WERI-Rb-1 (cell line): ENCODE measurements around the gene JCAD.

ENCODE experiments used
- DNase-seq: peaks from one replicate; pipeline ENCODE4 v3.0.0-alpha.2; 2020
- H3K27ac ChIP-seq: fragments of 250-450 bp; sonication (Bioruptor Pico); 2 replicates; pipeline ENCODE4 v1.5.1; 2020; ENCODE audit warnings: mild to moderate bottlenecking, moderate library complexity
- H3K27me3 ChIP-seq: fragments of 250-450 bp; sonication (Bioruptor Pico); 2 replicates; pipeline ENCODE4 v1.5.1; 2021; ENCODE audit warnings: mild to moderate bottlenecking, low read depth, moderate library complexity; ENCODE audit not compliant: insufficient read depth, severe bottlenecking
- H3K36me3 ChIP-seq: fragments of 250-450 bp; sonication (Bioruptor Pico); 2 replicates; pipeline ENCODE4 v1.5.1; 2020; ENCODE audit warnings: mild to moderate bottlenecking, moderate library complexity
- H3K4me3 ChIP-seq: 2 replicates; pipeline ENCODE4 v1.5.1; 2011; ENCODE audit warnings: low read depth, mild to moderate bottlenecking, control low read depth, low read length
- H3K9me3 ChIP-seq: fragments of 250-450 bp; sonication (Bioruptor Pico); 2 replicates; pipeline ENCODE4 v1.5.1; 2021; ENCODE audit warnings: mild to moderate bottlenecking, moderate library complexity; ENCODE audit not compliant: severe bottlenecking
- TF ChIP-seq, protein P1 (sequence below): IDR thresholded peaks from 2 replicates; pipeline ENCODE4 v1.5.1; 2011; ENCODE audit warnings: low read depth, mild to moderate bottlenecking, control low read depth, inconsistent platforms, low read length

The JCAD gene

DNA sequence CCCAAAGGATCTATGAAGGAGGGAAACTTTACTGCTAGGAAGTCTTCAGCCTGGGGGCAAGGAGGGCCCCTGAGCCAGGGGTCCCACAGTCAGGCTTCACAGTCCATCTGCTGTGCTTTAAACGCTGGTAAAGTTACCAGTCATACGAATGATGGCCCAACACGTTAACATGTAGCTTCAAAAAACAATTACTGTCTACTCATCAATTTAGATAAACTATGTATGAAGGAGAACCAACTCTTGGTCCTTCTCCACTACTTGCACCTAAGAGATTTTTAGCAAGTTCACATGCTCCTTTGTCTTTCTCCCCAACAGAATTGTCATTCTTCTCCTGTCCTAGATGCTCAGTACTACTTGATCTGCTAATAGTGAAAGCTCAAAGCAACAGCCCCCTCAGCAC, 16.6 kb downstream of the JCAD start:
- TF ChIP-seq, protein P1, sequence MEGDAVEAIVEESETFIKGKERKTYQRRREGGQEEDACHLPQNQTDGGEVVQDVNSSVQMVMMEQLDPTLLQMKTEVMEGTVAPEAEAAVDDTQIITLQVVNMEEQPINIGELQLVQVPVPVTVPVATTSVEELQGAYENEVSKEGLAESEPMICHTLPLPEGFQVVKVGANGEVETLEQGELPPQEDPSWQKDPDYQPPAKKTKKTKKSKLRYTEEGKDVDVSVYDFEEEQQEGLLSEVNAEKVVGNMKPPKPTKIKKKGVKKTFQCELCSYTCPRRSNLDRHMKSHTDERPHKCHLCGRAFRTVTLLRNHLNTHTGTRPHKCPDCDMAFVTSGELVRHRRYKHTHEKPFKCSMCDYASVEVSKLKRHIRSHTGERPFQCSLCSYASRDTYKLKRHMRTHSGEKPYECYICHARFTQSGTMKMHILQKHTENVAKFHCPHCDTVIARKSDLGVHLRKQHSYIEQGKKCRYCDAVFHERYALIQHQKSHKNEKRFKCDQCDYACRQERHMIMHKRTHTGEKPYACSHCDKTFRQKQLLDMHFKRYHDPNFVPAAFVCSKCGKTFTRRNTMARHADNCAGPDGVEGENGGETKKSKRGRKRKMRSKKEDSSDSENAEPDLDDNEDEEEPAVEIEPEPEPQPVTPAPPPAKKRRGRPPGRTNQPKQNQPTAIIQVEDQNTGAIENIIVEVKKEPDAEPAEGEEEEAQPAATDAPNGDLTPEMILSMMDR = no peak
- DNase-seq = no peak
- H3K27me3 ChIP-seq = no peaks in the 10 kb centered on the region
- no peak overlapping the region for H3K27ac ChIP-seq
- no peak overlapping the region for H3K4me3 ChIP-seq
- H3K9me3 ChIP-seq = no peaks in the 10 kb centered on the region
- H3K36me3 ChIP-seq = no peaks in the 10 kb centered on the region

DNA sequence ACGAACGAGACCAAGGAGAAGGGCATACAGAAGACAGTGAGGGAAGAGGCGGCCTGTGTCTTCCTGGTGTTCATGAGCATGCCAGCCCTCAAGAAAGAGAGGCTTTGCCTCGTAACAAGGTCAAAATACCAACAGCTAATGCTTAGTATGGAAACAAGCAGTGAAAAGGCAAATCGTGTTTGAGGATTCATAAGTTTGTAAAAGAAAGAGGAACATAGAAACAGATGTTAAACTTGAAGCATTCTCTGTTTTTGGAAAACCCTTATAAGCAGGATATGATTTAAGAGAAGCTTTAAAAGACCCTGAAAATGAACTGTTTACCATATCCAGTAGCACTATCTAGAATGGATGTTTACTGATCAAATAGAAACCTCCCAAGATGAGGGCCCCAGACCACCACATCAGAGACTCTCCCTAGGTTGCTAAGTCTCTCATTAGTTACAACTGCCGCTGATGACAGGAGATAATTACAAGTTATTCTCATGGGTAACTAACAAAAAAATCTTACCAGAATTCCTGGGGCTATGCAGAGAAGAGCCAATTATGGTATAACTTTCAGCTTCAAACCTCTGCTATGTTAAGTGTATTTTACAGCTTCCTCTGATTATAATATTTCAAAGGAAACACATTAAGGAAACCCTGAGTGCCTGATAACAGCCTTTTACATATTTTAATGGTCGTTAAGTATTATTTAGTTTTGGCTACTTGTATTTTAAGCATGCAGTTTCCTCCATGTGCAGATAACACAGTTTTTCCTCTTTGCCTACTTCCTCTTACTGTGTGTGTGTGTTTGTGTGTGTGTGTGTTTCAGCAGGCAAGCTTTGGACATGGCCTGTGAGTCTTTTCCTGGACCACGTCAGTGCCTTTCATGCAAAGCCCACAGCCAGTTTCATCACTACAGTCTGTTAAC, 17.9 kb downstream of the JCAD start:
- Histone ChIP-seq H3K27me3 (no peaks in the 10 kb centered on the region), H3K27ac (no peak overlapping the region), H3K36me3 (no peaks in the 10 kb centered on the region), H3K4me3 (no peak overlapping the region), H3K9me3 (no peaks in the 10 kb centered on the region)
- TF ChIP-seq, protein P1 = no peak
- no peak for DNase-seq

DNA sequence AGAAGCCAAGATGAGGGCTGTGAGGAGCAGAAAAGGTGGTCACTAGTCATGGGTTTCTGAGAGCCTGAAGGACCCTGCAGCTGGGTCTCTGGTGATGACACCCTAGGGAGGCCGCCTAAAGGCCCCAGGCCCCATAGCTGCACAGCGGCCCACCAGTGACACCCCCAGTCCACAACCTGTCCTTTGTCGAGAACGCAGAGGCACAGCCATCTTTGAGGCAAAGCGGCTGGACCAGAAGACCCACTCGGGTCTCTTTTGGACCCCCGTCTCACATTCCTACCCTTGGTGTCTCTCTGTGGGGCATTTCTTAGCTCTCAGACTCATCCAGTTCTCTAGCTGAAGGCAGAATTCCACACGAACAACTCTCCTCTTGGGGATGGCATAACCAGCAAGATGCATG, 18.8 kb downstream of the JCAD start:
- Histone ChIP-seq H3K36me3 (no peaks in the 10 kb centered on the region), H3K27ac (no peak overlapping the region), H3K9me3 (no peaks in the 10 kb centered on the region), H3K27me3 (no peaks in the 10 kb centered on the region), H3K4me3 (no peak overlapping the region)
- TF ChIP-seq, protein P1 = no peak
- DNase-seq = no peak

DNA sequence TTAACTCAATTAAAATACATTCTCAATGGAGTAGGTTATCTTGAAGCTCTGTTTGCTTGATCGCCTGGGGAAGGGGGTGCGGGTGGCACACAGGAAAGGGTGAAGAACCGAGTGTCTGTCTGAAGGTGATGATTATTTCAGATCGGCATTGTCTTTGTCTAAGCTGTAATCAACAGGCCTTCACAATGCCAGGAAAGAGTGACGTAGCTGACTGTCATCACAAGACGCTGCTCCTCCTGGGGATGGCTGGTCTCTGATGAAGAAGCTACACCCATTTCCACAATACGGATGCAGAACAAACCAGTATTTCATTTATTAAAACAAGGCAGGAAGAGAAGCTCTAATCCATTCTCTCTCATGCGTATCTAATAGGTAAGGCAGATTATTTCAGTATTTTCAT, 19.4 kb downstream of the JCAD start:
- Histone ChIP-seq H3K4me3 (no peak overlapping the region), H3K27ac (no peak overlapping the region), H3K9me3 (no peaks in the 10 kb centered on the region), H3K36me3 (no peaks in the 10 kb centered on the region), H3K27me3 (no peaks in the 10 kb centered on the region)
- TF ChIP-seq, protein P1 = no peak
- DNase-seq = no peak

DNA sequence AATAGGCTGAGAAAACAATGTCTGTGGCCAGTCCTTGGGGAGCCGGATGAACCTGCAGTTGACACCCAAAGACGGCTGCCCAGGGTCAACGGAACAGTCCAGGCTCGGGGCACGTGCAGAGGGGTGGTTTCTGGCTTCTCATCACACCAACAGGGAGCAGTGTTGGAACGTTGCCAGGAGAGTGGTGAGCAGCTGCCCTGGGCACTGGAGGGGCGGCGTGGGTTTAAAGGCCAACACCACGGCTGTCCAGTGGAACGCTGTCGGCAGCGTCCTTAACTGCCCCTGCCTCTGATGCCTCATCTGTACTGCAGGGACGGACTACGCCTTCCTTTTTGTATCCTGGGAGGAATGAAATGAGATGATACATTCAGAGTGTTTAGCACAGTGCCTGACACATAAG, 19.8 kb downstream of the JCAD start:
- no peaks in the 10 kb centered on the region for H3K27me3 ChIP-seq
- no peak overlapping the region for H3K27ac ChIP-seq
- H3K4me3 ChIP-seq = no peak overlapping the region
- TF ChIP-seq, protein P1 = no peak
- no peaks in the 10 kb centered on the region for H3K9me3 ChIP-seq
- no peaks in the 10 kb centered on the region for H3K36me3 ChIP-seq
- no peak for DNase-seq
